ENCODE results near the gene TRIM7. TPM values are rescaled to one million over a fixed set of nuclear protein-coding genes. Genes with fewer than 3 reads are reported as not detected.
"Not testable (repeated sequence)": the region's sequence is repeated elsewhere in the genome, so short reads cannot be mapped to it uniquely, and the experiment has no call there.

Gene TRIM7
- total and polyA plus RNA-seq, 2 experiments from 2014 or later = 3.1 to 6.8 TPM

GRCh38 chr5:181163487-181164075, 41.4 kb downstream of the TRIM7 start:
- WGBS, 2 experiments (ENCODE audit: low coverage in 1 of 2, low lambda C conversion rate in 2 of 2, missing lambda C conversion rate in 2 of 2) = 41 to 46% methylated on average over 14 to 16 of the region's 16 CpGs
- DNase-seq = no peak
- no peaks in the 10 kb centered on the region for H4K20me1 ChIP-seq (ENCODE audit: insufficient read depth)
- H3F3A ChIP-seq (ENCODE audit: insufficient read depth) = peaks cover 33% of the 10 kb centered on the region
- no peak overlapping the region for H3K9ac ChIP-seq
- H3K27me3 ChIP-seq (replicated peaks; ENCODE audit: insufficient read depth) = 0 out of 2 replicates have a peak, but pooled peaks cover 12% of the 10 kb centered on the region
- H3K4me1 ChIP-seq (ENCODE audit: insufficient read depth) = peaks cover 3% of the 10 kb centered on the region; the same call in 1 of the 2 replicates
- peak overlapping the region; percentile 12; the same call in 1 of the 2 replicates for H2AFZ ChIP-seq
- no peak overlapping the region for H3K4me2 ChIP-seq (ENCODE audit: unreplicated experiment)
- H3K36me3 ChIP-seq (ENCODE audit: low read depth) = no peaks in the 10 kb centered on the region
- TF ChIP-seq EZH2 (IDR thresholded peaks at IDR 0.05; ENCODE audit: insufficient read depth, poor library complexity, severe bottlenecking) (no peak), EZH2phosphoT487 (IDR thresholded peaks at IDR 0.05; ENCODE audit: insufficient read depth, low read depth) (no peak)
- H3K9me2 ChIP-seq (ENCODE audit: insufficient read depth) = no peaks in the 10 kb centered on the region
- H3K79me2 ChIP-seq (ENCODE audit: insufficient read depth) = no peaks in the 10 kb centered on the region
- in situ Hi-C loops (cut with MboI) = no loop called here
- H3K4me3 ChIP-seq = no peak overlapping the region
- H3K27ac ChIP-seq = no peak overlapping the region
- no peaks in the 10 kb centered on the region for H3K9me3 ChIP-seq (ENCODE audit: low read depth)

- Histone ChIP-seq H3K79me2 (ENCODE audit: insufficient read depth) (no peaks in the 10 kb centered on the region), H3K9me3 (ENCODE audit: low read depth) (no peaks in the 10 kb centered on the region), H3K27me3 (replicated peaks; ENCODE audit: insufficient read depth) (0 out of 2 replicates have a peak, but pooled peaks cover under 1% of the 10 kb centered on the region), H3F3A (ENCODE audit: insufficient read depth) (peaks cover 19% of the 10 kb centered on the region), H3K36me3 (ENCODE audit: low read depth) (no peaks in the 10 kb centered on the region), H4K20me1 (ENCODE audit: insufficient read depth) (no peaks in the 10 kb centered on the region), H3K4me2 (ENCODE audit: unreplicated experiment) (peak overlapping the region; percentile 47), H3K4me3 (peak overlapping the region; percentile 47), H3K27ac (peak overlapping the region; percentile 59), H3K9me2 (ENCODE audit: insufficient read depth) (no peaks in the 10 kb centered on the region), H3K4me1 (ENCODE audit: insufficient read depth) (peaks cover 3% of the 10 kb centered on the region; the same call in 1 of the 2 replicates), H3K9ac (peak overlapping the region; percentile 57), H2AFZ (peak overlapping the region; percentile 79)
- 86 to 93% methylated on average over 4 of the region's 4 CpGs for WGBS, 2 experiments (ENCODE audit: low coverage in 1 of 2, low lambda C conversion rate in 2 of 2, missing lambda C conversion rate in 2 of 2)
- DNase-seq = no peak
- in situ Hi-C loops (cut with MboI) = no loop called here
- TF ChIP-seq EZH2 (IDR thresholded peaks at IDR 0.05; ENCODE audit: insufficient read depth, poor library complexity, severe bottlenecking) (no peak), EZH2phosphoT487 (IDR thresholded peaks at IDR 0.05; ENCODE audit: insufficient read depth, low read depth) (no peak)
Measured at GRCh38 chr5:181161534-181162175, 43.3 kb downstream of the TRIM7 start.

- H3K79me2 ChIP-seq (ENCODE audit: insufficient read depth); H3K9me2 ChIP-seq (ENCODE audit: insufficient read depth); H4K20me1 ChIP-seq (ENCODE audit: insufficient read depth); H3K4me1 ChIP-seq (ENCODE audit: insufficient read depth); H3K27me3 ChIP-seq (replicated peaks; ENCODE audit: insufficient read depth); H3K36me3 ChIP-seq (ENCODE audit: low read depth); in situ Hi-C loops (cut with MboI); H3K9me3 ChIP-seq (ENCODE audit: low read depth): not testable (repeated sequence)
- Histone ChIP-seq H3K9ac (peak overlapping the region; percentile 57), H3K27ac (peak overlapping the region; percentile 59), H3F3A (ENCODE audit: insufficient read depth) (peaks cover 12% of the 10 kb centered on the region), H3K4me2 (ENCODE audit: unreplicated experiment) (peak overlapping the region; percentile 47), H2AFZ (peak overlapping the region; percentile 79), H3K4me3 (peak overlapping the region; percentile 47)
- 7 to 38% methylated on average over 5 to 21 of the region's 48 CpGs for WGBS, 2 experiments (ENCODE audit: low coverage in 1 of 2, low lambda C conversion rate in 2 of 2, missing lambda C conversion rate in 2 of 2)
- peak; percentile 78 for DNase-seq
Measured at GRCh38 chr5:181160755-181161533, 44.1 kb downstream of the TRIM7 start.

- TF ChIP-seq EZH2phosphoT487 (IDR thresholded peaks at IDR 0.05; ENCODE audit: insufficient read depth, low read depth) = no peak
- TF ChIP-seq EZH2 (IDR thresholded peaks at IDR 0.05; ENCODE audit: insufficient read depth, poor library complexity, severe bottlenecking) = no peak
- Histone ChIP-seq H3K4me3 (peak overlapping the region; percentile 68), H4K20me1 (ENCODE audit: insufficient read depth) (no peaks in the 10 kb centered on the region), H3K4me1 (ENCODE audit: insufficient read depth) (peaks cover 3% of the 10 kb centered on the region; the same call in 1 of the 2 replicates), H3K36me3 (ENCODE audit: low read depth) (no peaks in the 10 kb centered on the region), H3K27me3 (replicated peaks; ENCODE audit: insufficient read depth) (peaks cover 5% of the 10 kb centered on the region; the same call in 1 of the 2 replicates), H3K4me2 (ENCODE audit: unreplicated experiment) (peak overlapping the region; percentile 67), H3K9me2 (ENCODE audit: insufficient read depth) (no peaks in the 10 kb centered on the region), H3F3A (ENCODE audit: insufficient read depth) (peaks cover 11% of the 10 kb centered on the region), H3K9ac (peak overlapping the region; percentile 81), H2AFZ (peak overlapping the region; percentile 88), H3K79me2 (ENCODE audit: insufficient read depth) (no peaks in the 10 kb centered on the region), H3K27ac (peak overlapping the region; percentile 87), H3K9me3 (ENCODE audit: low read depth) (no peaks in the 10 kb centered on the region)
- WGBS, 2 experiments (ENCODE audit: low coverage in 1 of 2, low lambda C conversion rate in 2 of 2, missing lambda C conversion rate in 2 of 2) = 19 to 22% methylated on average over 17 to 21 of the region's 21 CpGs
- peak; percentile 86 for DNase-seq
- in situ Hi-C loops (cut with MboI) = no loop called here
Measured at GRCh38 chr5:181160152-181160754, 44.7 kb downstream of the TRIM7 start.
